Kidney (tissue), 14 donors: ENCODE data around the gene MED13. TPM values are rescaled to one million over a fixed set of nuclear protein-coding genes. Genes with fewer than 3 reads are reported as not detected.

ENCODE experiments used
- DNase-seq, 5 donors: peaks; one replicate each; pipeline ENCODE4 v3.0.0-alpha.2; 2013 to 2020
- FAIRE-seq: peaks from 2 replicates; lab custom pipeline; 2012; peaks lifted over from hg19 to GRCh38; lab: Jason Lieb, UNC
- H3K27ac ChIP-seq, 2 donors: one replicate each; pipeline ENCODE4 v1.7.0; 2013; ENCODE audit warnings: low read depth in 2 of 2, low read length in 2 of 2, inconsistent platforms in 1 of 2
- H3K27me3 ChIP-seq: one replicate; pipeline ENCODE4 v1.7.1; 2013; ENCODE audit warnings: low read length, inconsistent platforms; ENCODE audit not compliant: control insufficient read depth, insufficient read depth
- H3K36me3 ChIP-seq, 3 donors: one replicate each; pipeline versions ENCODE4 v1.7.0 to v1.7.1; 2013; ENCODE audit warnings: low read length in 3 of 3, control low read depth in 1 of 3, inconsistent platforms in 1 of 3; ENCODE audit not compliant: insufficient read depth in 3 of 3, control insufficient read depth in 2 of 3
- H3K4me1 ChIP-seq, 3 donors: one replicate each; pipeline versions ENCODE4 v1.7.0 to v1.7.1; 2013; ENCODE audit warnings: low read length in 3 of 3, inconsistent platforms in 1 of 3, low read depth in 1 of 3; ENCODE audit not compliant: control insufficient read depth in 2 of 3, insufficient read depth in 2 of 3
- H3K4me3 ChIP-seq, 3 donors: one replicate each; pipeline versions ENCODE4 v1.7.0 to v1.8.1; 2013; ENCODE audit warnings: low read length in 3 of 3, control low read depth in 1 of 3, inconsistent platforms in 1 of 3
- H3K9ac ChIP-seq, 3 donors: one replicate each; pipeline versions ENCODE4 v1.7.0 to v1.7.1; 2013; ENCODE audit warnings: low read length in 3 of 3, control low read depth in 1 of 3, inconsistent platforms in 1 of 3
- H3K9me3 ChIP-seq, 3 donors: one replicate each; pipeline versions ENCODE4 v1.7.0 to v1.7.1; 2013; ENCODE audit warnings: low read length in 3 of 3, control low read depth in 1 of 3, inconsistent platforms in 1 of 3; ENCODE audit not compliant: control insufficient read depth in 2 of 3, insufficient read depth in 1 of 3
- intact Hi-C: fragments of 100-400 bp; cut with DNase I; formaldehyde crosslinking; loops from one replicate; pipeline ENCODE4 v1.11.1; 2022
- polyA plus RNA-seq: library from polyadenylated mRNA; stranded (reverse); fragments of 350-450 nt; fragmentation: Illumina TruSeq; extraction: RNeasy Lipid Tissue Mini Kit (QIAGEN cat#74804); gene quantifications from one replicate; pipeline ENCODE4 v1.2.3, GENCODE V29; 2014; ENCODE audit warnings: low read depth, low replicate concordance; ENCODE audit not compliant: insufficient read depth
- total RNA-seq: library from RNA; stranded (reverse); fragmentation: NEBNext Ultra II Directional; extraction: Animal tissue kit (Norgen Biotek cat#: 25700); gene quantifications from one replicate; pipeline ENCODE4 v1.2.1, GENCODE V29; 2021
- TF ChIP-seq, protein P1 (sequence below): IDR thresholded peaks from 3 replicates; pipeline ENCODE4 v1.5.1; 2012; ENCODE audit warnings: mild to moderate bottlenecking, moderate library complexity, borderline replicate concordance; ENCODE audit not compliant: insufficient read depth; ENCODE audit errors: extremely low read depth
- donor health status: control.
- donor health status: control.
- donor health status: control.
- donor health status: control.
- donor health status: control.
- donor health status: DM: yes; HTN: yes; CAD: no.
- donor health status: Normal renal cell carcinoma (clear cell type).

MED13 gene
- total and polyA plus RNA-seq, 2 donors from 2014 or later, result 6.4 to 73.6 TPM

- intact Hi-C loops, result no loop called here
- DNase-seq (no peak), FAIRE-seq (no peak)
- no peaks in the 10 kb centered on the region for H3K4me1 ChIP-seq
- peaks cover 0 to 14% (median 2%) of the 10 kb centered on the region in 3 donors for H3K36me3 ChIP-seq
- H3K4me3 ChIP-seq, result no peak overlapping the region
- H3K9me3 ChIP-seq, result no peaks in the 10 kb centered on the region
- no peaks in the 10 kb centered on the region for H3K27me3 ChIP-seq
- no peak overlapping the region for H3K9ac ChIP-seq
- no peak overlapping the region for H3K27ac ChIP-seq
- TF ChIP-seq, protein P1, sequence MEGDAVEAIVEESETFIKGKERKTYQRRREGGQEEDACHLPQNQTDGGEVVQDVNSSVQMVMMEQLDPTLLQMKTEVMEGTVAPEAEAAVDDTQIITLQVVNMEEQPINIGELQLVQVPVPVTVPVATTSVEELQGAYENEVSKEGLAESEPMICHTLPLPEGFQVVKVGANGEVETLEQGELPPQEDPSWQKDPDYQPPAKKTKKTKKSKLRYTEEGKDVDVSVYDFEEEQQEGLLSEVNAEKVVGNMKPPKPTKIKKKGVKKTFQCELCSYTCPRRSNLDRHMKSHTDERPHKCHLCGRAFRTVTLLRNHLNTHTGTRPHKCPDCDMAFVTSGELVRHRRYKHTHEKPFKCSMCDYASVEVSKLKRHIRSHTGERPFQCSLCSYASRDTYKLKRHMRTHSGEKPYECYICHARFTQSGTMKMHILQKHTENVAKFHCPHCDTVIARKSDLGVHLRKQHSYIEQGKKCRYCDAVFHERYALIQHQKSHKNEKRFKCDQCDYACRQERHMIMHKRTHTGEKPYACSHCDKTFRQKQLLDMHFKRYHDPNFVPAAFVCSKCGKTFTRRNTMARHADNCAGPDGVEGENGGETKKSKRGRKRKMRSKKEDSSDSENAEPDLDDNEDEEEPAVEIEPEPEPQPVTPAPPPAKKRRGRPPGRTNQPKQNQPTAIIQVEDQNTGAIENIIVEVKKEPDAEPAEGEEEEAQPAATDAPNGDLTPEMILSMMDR, result no peak
These were observed 21.9 kb downstream of the MED13 start for GRCh38 chr17:62043140-62043539.

DNA sequence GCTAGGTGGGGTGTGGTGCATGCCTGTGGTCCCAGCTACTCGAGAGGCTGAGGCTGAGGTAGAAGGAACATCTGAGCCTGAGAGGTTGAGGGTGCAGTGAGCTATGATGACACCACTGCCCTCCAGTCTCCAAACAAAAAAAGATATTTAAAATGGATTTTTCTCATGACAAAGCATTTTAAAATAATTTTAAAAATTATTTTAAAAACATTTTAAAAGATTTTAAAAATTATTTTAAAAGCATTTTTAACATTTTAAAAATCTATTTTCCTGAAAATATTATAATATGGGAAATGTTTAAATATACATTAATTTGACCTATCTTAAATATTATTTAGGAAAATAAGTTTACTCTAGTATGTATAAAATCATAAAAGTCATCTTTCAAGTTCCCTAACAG lies 26.8 kb downstream of the MED13 start:
- no peaks in the 10 kb centered on the region for H3K27me3 ChIP-seq
- TF ChIP-seq, protein P1, result no peak
- intact Hi-C loops, result no loop called here
- no peak for DNase-seq
- H3K4me1 ChIP-seq, result no peaks in the 10 kb centered on the region
- no peaks in the 10 kb centered on the region for H3K9me3 ChIP-seq
- no peak overlapping the region for H3K27ac ChIP-seq
- H3K9ac ChIP-seq, result no peak overlapping the region
- FAIRE-seq, result peak; percentile 30
- no peak overlapping the region for H3K4me3 ChIP-seq
- H3K36me3 ChIP-seq, result peaks cover 0 to 30% (median 7%) of the 10 kb centered on the region in 3 donors

DNA sequence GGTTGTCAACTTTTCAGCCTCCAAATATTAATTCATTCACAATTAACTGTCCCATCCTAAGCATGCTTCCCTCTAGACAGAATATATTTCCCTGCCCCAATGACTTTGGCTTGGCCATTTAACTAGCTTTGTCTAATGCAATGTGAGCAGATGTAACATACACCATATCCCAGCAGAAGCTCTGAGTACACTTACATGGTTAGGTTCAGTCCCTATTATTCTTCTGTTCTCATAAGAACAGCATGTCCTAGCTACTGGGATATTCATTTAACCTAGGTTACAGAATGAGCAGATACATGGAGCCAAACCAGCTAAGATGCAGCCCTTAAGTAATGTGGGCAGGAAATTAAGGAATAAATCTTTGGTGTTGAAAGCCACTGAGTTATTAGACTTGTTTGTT lies 31.8 kb downstream of the MED13 start:
- H3K27ac ChIP-seq, result no peak overlapping the region
- DNase-seq, result no peak
- peaks cover 0 to 4% (median 0%) of the 10 kb centered on the region in 3 donors for H3K4me1 ChIP-seq
- intact Hi-C loops, result no loop called here
- no peaks in the 10 kb centered on the region for H3K9me3 ChIP-seq
- no peak for FAIRE-seq
- TF ChIP-seq, protein P1, result no peak
- no peak overlapping the region for H3K4me3 ChIP-seq
- H3K27me3 ChIP-seq, result no peaks in the 10 kb centered on the region
- H3K9ac ChIP-seq, result no peak overlapping the region
- H3K36me3 ChIP-seq, result peaks cover 18 to 52% (median 25%) of the 10 kb centered on the region in 3 donors

- FAIRE-seq (no peak), DNase-seq (no peak)
- intact Hi-C loops, result no loop called here
- H3K4me3 ChIP-seq, result no peak overlapping the region
- no peak overlapping the region for H3K27ac ChIP-seq
- no peak overlapping the region for H3K9ac ChIP-seq
- no peaks in the 10 kb centered on the region for H3K9me3 ChIP-seq
- H3K27me3 ChIP-seq, result no peaks in the 10 kb centered on the region
- H3K4me1 ChIP-seq, result peaks cover 0 to 4% (median 0%) of the 10 kb centered on the region in 3 donors
- peaks cover 24 to 58% (median 28%) of the 10 kb centered on the region in 3 donors for H3K36me3 ChIP-seq
- TF ChIP-seq, protein P1, result no peak
These were observed 32.6 kb downstream of the MED13 start for GRCh38 chr17:62032480-62032879.
